Immature natural killer cell (primary cell): ENCODE data around the gene THSD8. TPM values are rescaled to one million over a fixed set of nuclear protein-coding genes. Genes with fewer than 3 reads are reported as not detected.

Experiments used
- DNase-seq, 3 donors: peaks; one replicate each; pipeline ENCODE4 v3.0.0; 2022; ENCODE audit warnings: mixed read lengths in 1 of 3
- H3K27ac Mint-ChIP-seq, 6 donors: one replicate each; pipeline ENCODE4 v1.8.0; 2020; ENCODE audit warnings: mixed read lengths in 6 of 6, mild to moderate bottlenecking in 5 of 6, inconsistent platforms in 4 of 6, moderate library complexity in 3 of 6
- H3K27me3 Mint-ChIP-seq, 3 donors: one replicate each; pipeline ENCODE4 v1.8.0; 2020 to 2021; ENCODE audit warnings: low read depth in 3 of 3, mild to moderate bottlenecking in 3 of 3, mixed read lengths in 3 of 3, moderate library complexity in 3 of 3, inconsistent platforms in 1 of 3
- H3K36me3 Mint-ChIP-seq, 3 donors: one replicate each; pipeline ENCODE4 v1.8.0; 2020; ENCODE audit warnings: mixed read lengths in 3 of 3, inconsistent platforms in 2 of 3, mild to moderate bottlenecking in 2 of 3
- H3K4me1 Mint-ChIP-seq, 2 donors: one replicate each; pipeline ENCODE4 v1.8.0; 2020; ENCODE audit warnings: inconsistent platforms in 2 of 2, mild to moderate bottlenecking in 2 of 2, mixed read lengths in 2 of 2, moderate library complexity in 1 of 2
- H3K4me3 Mint-ChIP-seq, 5 donors: one replicate each; pipeline ENCODE4 v1.8.0; 2020; ENCODE audit warnings: mild to moderate bottlenecking in 5 of 5, mixed read lengths in 5 of 5, inconsistent platforms in 3 of 5, moderate library complexity in 3 of 5
- H3K9me3 Mint-ChIP-seq, 6 donors: one replicate each; pipeline ENCODE4 v1.8.0; 2020; ENCODE audit warnings: mild to moderate bottlenecking in 6 of 6, mixed read lengths in 6 of 6, inconsistent platforms in 4 of 6, moderate library complexity in 3 of 6
- polyA plus RNA-seq, 3 donors: library from polyadenylated mRNA; unstranded; fragments of 300-500 nt; fragmentation: Illumina TruSeq; gene quantifications; one replicate each; pipeline ENCODE4 v1.2.3, GENCODE V29; 2021

THSD8 gene
- polyA plus RNA-seq, 3 donors from 2014 or later = 3.0 to 11.0 (median 4.5) TPM

DNA sequence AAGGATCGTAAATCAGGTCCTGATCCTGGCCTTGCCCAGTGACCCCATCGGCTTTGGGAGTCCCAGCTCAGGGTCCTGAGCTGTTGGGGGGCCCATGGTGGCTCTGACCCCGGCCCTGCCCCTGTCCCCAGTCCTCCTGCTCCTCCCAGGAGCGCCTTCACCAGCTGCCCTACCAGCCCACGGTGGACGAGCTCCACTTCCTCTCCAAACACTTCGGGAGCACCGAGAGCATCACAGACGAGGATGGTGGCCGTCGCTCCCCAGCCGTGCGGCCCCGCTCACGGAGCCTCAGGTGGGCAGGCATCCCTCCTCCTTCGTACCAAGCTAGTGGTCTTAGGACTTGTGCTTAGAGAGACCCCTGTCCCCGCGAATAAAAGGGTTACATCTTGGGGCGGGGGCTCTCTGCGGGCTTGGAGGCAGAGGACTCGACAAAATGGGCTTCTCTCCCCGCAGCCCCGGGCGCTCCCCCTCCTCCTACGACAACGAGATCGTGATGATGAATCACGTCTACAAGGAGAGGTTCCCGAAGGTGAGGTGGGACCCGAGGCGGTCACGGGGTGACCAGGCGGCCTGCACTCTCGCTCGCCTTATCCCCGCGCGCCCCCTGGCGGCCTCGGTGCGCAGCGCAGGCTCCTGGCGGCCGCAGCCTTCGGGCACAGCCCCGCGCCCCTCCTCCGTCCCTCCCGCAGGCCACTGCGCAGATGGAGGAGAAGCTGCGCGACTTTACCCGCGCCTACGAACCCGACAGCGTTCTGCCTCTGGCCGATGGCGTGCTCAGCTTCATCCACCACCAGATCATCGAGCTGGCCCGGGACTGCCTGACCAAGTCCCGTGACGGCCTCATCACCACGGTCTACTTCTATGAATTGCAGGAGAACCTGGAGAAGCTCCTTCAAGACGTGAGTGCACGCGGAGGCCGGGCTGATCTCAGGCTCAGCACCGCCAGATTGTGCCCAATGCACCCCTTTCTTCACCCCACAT is 45.6 kb downstream of the THSD8 start:
- Mint-ChIP-seq H3K27ac (no peak overlapping the region), H3K36me3 (no peaks in the 10 kb centered on the region), H3K27me3 (peaks cover 6 to 10% (median 6%) of the 10 kb centered on the region in 3 donors), H3K9me3 (peaks cover 0 to 2% (median 0%) of the 10 kb centered on the region in 6 donors), H3K4me3 (peak overlapping the region in 1 of 5 donors; percentile 42), H3K4me1 (peaks cover 3 to 6% of the 10 kb centered on the region in 2 donors)
- peak; percentile 80 to 82 (median 80) for DNase-seq

Other genes starting within 250 kb of the THSD8 start
- 1 to 10 TPM; 3.1 to 8.2 (median 3.5) TPM for gene ZNF490, start 191.3 kb upstream of the THSD8 start, polyA plus RNA-seq
- gene ZNF791, start 191.1 kb upstream of the THSD8 start, polyA plus RNA-seq = 10 to 100 TPM; 10.9 to 21.3 (median 12.9) TPM
- 10 to 100 TPM; 25.3 to 44.4 (median 27.2) TPM for gene MAN2B1, start 135.3 kb upstream of the THSD8 start, polyA plus RNA-seq
- 10 to 100 TPM; 19.9 to 30.1 (median 23.2) TPM for gene WDR83, start 135.3 kb upstream of the THSD8 start, polyA plus RNA-seq
- gene DHPS, start 120.2 kb upstream of the THSD8 start, polyA plus RNA-seq = 10 to 100 TPM; 70.8 to 76.0 (median 74.4) TPM
- not detected for gene GNG14, start 114.1 kb upstream of the THSD8 start, polyA plus RNA-seq
- gene FBXW9, start 105.4 kb upstream of the THSD8 start, polyA plus RNA-seq = 1 to 10 TPM; 6.4 to 8.2 (median 8.0) TPM
- 1 to 10 TPM in 1 of 3 donors, under 1 TPM in 2; 0.46 to 4.0 (median 0.98) TPM for gene TNPO2, start 78.1 kb upstream of the THSD8 start, polyA plus RNA-seq
- gene TRIR, start 67.4 kb upstream of the THSD8 start, polyA plus RNA-seq = 100 to 1,000 TPM; 183 to 301 (median 283) TPM
- 100 to 1,000 TPM in 2 of 3 donors, 10 to 100 TPM in 1; 93.5 to 182 (median 124) TPM for gene GET3, start 64.6 kb upstream of the THSD8 start, polyA plus RNA-seq
- not detected for gene BEST2, start 50.3 kb upstream of the THSD8 start, polyA plus RNA-seq
- 1 to 10 TPM in 2 of 3 donors, not detected in 1; 2.1 to 2.5 TPM for gene HOOK2, start 26.5 kb upstream of the THSD8 start, polyA plus RNA-seq
- 100 to 1,000 TPM; 620 to 796 (median 697) TPM for gene JUNB, start 10.6 kb upstream of the THSD8 start, polyA plus RNA-seq
- 100 to 1,000 TPM; 157 to 165 (median 159) TPM for gene PRDX2, start 269 bp upstream of the THSD8 start, polyA plus RNA-seq
- 10 to 100 TPM; 27.7 to 45.4 (median 37.5) TPM for gene RNASEH2A, start 4.5 kb downstream of the THSD8 start, polyA plus RNA-seq
- not detected for gene RTBDN, start 32.5 kb downstream of the THSD8 start, polyA plus RNA-seq
- gene MAST1, start 36.4 kb downstream of the THSD8 start, polyA plus RNA-seq = under 1 TPM in 2 of 3 donors, not detected in 1; 0.28 TPM
- 100 to 1,000 TPM in 1 of 3 donors, 10 to 100 TPM in 2; 72.6 to 108 (median 83.5) TPM for gene DNASE2, start 79.4 kb downstream of the THSD8 start, polyA plus RNA-seq
- 1 to 10 TPM in 1 of 3 donors, under 1 TPM in 2; 0.15 to 1.8 (median 0.20) TPM for gene KLF1, start 85.1 kb downstream of the THSD8 start, polyA plus RNA-seq
- gene GCDH, start 89.1 kb downstream of the THSD8 start, polyA plus RNA-seq = 10 to 100 TPM; 17.0 to 21.6 (median 18.4) TPM
- gene SYCE2, start 117.2 kb downstream of the THSD8 start, polyA plus RNA-seq = under 1 TPM in 1 of 3 donors, not detected in 2; 0.20 TPM
- gene FARSA, start 131.6 kb downstream of the THSD8 start, polyA plus RNA-seq = 10 to 100 TPM; 57.2 to 82.0 (median 71.1) TPM
- 100 to 1,000 TPM; 125 to 301 (median 238) TPM for gene CALR, start 136.5 kb downstream of the THSD8 start, polyA plus RNA-seq
- gene RAD23A, start 143.8 kb downstream of the THSD8 start, polyA plus RNA-seq = 100 to 1,000 TPM in 1 of 3 donors, 10 to 100 TPM in 2; 68.9 to 121 (median 69.4) TPM
- gene GADD45GIP1, start 155.2 kb downstream of the THSD8 start, polyA plus RNA-seq = 10 to 100 TPM; 37.4 to 69.1 (median 56.8) TPM
- gene DAND5, start 167.5 kb downstream of the THSD8 start, polyA plus RNA-seq = not detected
- gene NFIX, start 193.4 kb downstream of the THSD8 start, polyA plus RNA-seq = under 1 TPM in 1 of 3 donors, not detected in 2; 0.49 TPM